ENCODE results near the gene POSTN.

The POSTN gene

DNA sequence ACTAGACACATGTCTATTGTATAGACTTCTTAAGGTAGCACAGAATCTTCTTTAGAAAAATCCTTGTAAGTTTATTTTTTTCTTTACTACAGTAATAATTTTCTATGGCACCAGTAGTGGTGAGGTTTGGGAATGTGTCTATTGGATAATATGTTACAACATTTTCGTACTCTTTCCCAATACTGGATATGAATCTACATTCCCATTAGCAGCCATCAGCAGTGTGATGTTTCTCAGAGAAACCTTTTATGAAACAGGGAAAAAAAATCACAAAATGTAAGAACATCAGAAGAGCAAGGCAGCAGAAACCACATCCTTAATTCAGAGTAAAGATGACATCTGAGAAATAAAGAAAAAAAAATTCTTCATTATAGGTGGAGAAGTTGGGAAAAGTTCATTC is 83.3 kb downstream of the POSTN start:
- DNase-seq (ENCODE audit: low read depth): no peak
